ENCODE data around the gene TFB1M. TPM values are rescaled to one million over a fixed set of nuclear protein-coding genes. Genes with fewer than 3 reads are reported as not detected.

The TFB1M gene
- total and polyA plus RNA-seq, 2 donors (not counting 3 experiments of a cell fraction or from before 2014, with no cell fraction given) = 12.9 to 35.5 TPM

DNA sequence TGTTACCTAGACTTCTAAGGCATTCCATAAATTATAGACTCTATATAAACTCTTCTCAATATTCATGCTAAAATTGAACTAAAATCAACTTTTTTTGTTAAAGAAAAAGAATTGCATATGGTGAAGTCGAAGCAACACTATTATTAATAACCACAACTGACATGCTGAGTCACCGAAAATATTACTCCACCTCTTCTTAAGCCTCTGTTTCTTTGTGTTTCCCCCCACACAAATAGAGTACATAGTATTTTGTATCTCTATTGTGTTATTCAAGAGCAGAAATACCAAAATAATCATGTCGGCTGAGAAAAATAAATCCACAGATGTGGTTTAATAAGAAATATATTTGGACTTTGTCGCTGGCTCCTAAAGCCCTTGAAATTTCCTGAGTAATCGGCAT, 23.8 kb downstream of the TFB1M start:
- peaks cover 2 to 5% of the 10 kb centered on the region in 2 experiments for H3K36me3 ChIP-seq (ENCODE audit: control insufficient read depth in 2 of 2, extremely low read depth in 1 of 2, insufficient read depth in 2 of 2, low read length in 2 of 2)
- FAIRE-seq = no peak
- no TSS peak for BruUV-seq (replicated peaks)

DNA sequence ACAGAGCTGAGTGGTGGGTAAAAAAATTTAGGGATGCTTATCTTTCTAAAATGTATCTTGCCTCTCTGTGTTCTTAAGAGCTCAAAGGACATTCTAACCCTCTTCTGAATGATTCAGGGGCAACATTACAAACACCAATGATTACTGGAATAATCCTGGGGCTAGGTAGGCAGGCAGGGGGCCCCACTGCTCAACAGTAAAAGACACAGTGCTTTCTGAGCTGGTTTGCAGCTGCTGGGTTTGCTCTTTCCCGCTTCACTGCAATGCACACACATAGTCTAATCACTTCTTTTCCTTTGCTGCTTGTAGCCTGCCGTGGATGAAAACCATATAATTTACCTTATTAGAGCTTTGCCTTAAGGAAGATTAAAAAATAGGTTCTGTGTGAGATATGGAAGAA, 26.5 kb downstream of the TFB1M start:
- Histone ChIP-seq H3K9me1 (replicated peaks; ENCODE audit: control insufficient read depth, extremely low read depth, insufficient read depth, low read length) (no peaks in the 10 kb centered on the region), H3K4me1 (ENCODE audit: control insufficient read depth, extremely low read depth, insufficient read depth, low read length) (peaks cover 5% of the 10 kb centered on the region), H3K9ac (replicated peaks; ENCODE audit: extremely low read depth, insufficient read depth, low read length) (no peak overlapping the region), H3K36me3 (ENCODE audit: control insufficient read depth in 2 of 2, extremely low read depth in 1 of 2, insufficient read depth in 2 of 2, low read length in 2 of 2) (peaks cover 5 to 10% of the 10 kb centered on the region in 2 experiments), H2AFZ (ENCODE audit: low read depth, low read length) (no peak overlapping the region), H4K20me1 (replicated peaks; ENCODE audit: control insufficient read depth, extremely low read depth, insufficient read depth, low read length) (no peaks in the 10 kb centered on the region), H3K27me3 (ENCODE audit: control insufficient read depth in 2 of 2, insufficient read depth in 2 of 2, low read length in 2 of 2) (no peaks in the 10 kb centered on the region), H3K4me3 (replicated peaks in 1 of 3; ENCODE audit: insufficient read depth in 1 of 3, low read depth in 1 of 3, low read length in 3 of 3) (no peak overlapping the region), H3K4me2 (ENCODE audit: insufficient read depth, low read length) (no peak overlapping the region), H3K79me2 (ENCODE audit: control insufficient read depth, insufficient read depth, low read length) (peaks cover 10% of the 10 kb centered on the region), H3K9me3 (replicated peaks; ENCODE audit: control insufficient read depth, insufficient read depth, low read length) (no peaks in the 10 kb centered on the region), H3K27ac (ENCODE audit: insufficient read depth, low read depth, low read length) (no peak overlapping the region)
- intact Hi-C loops (cut with micrococcal nuclease) (no loop called here), dilution Hi-C loops (cut with MboI; ENCODE audit: extremely low pct_ligation_motif_present, low sequenced_read_pairs) (no loop called here)
- ChIA-PET POLR2A (no interaction called here), CTCF (interaction anchor here (1.0 to 2.0 kb wide), 4 partner anchors 11 to 24 kb away, joined by 3 to 8 read pairs (median 4); no protein-coding TSS in a partner anchor)
- DNase-seq (ENCODE audit: low read depth, low spot score) = no peak
- no peak for TF ChIP-seq MYC (IDR thresholded peaks at IDR 0.05; ENCODE audit: low read depth, low read length)
- TF ChIP-seq POLR2A (IDR thresholded peaks at IDR 0.05; ENCODE audit: low read depth, low read length) = no peak
- no peak for TF ChIP-seq EZH2 (IDR thresholded peaks at IDR 0.05; ENCODE audit: borderline replicate concordance, low read depth, low read length, severe bottlenecking)
- no peak for TF ChIP-seq POLR2AphosphoS5 (IDR thresholded peaks at IDR 0.05; ENCODE audit: insufficient read depth, low read depth, low read length)
- TF ChIP-seq, protein P1, sequence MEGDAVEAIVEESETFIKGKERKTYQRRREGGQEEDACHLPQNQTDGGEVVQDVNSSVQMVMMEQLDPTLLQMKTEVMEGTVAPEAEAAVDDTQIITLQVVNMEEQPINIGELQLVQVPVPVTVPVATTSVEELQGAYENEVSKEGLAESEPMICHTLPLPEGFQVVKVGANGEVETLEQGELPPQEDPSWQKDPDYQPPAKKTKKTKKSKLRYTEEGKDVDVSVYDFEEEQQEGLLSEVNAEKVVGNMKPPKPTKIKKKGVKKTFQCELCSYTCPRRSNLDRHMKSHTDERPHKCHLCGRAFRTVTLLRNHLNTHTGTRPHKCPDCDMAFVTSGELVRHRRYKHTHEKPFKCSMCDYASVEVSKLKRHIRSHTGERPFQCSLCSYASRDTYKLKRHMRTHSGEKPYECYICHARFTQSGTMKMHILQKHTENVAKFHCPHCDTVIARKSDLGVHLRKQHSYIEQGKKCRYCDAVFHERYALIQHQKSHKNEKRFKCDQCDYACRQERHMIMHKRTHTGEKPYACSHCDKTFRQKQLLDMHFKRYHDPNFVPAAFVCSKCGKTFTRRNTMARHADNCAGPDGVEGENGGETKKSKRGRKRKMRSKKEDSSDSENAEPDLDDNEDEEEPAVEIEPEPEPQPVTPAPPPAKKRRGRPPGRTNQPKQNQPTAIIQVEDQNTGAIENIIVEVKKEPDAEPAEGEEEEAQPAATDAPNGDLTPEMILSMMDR (IDR thresholded peaks at IDR 0.05; ENCODE audit: extremely low read depth in 1 of 2, insufficient read depth in 1 of 2, low read depth in 1 of 2, low read length in 2 of 2) = no peak
- TF ChIP-seq, protein P2, sequence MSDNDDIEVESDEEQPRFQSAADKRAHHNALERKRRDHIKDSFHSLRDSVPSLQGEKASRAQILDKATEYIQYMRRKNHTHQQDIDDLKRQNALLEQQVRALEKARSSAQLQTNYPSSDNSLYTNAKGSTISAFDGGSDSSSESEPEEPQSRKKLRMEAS (IDR thresholded peaks at IDR 0.05; ENCODE audit: insufficient read depth, insufficient read length) = no peak
- TF ChIP-seq FOS (IDR thresholded peaks at IDR 0.05; ENCODE audit: borderline replicate concordance, insufficient read depth, low read length) = no peak
- TF ChIP-seq JUN (IDR thresholded peaks at IDR 0.05; ENCODE audit: borderline replicate concordance, insufficient read depth, insufficient read length, low read depth) = no peak
- TF ChIP-seq GATA2 (IDR thresholded peaks at IDR 0.05; ENCODE audit: insufficient read depth, insufficient read length, low read depth, low read length) = no peak
- no TSS peak for BruUV-seq (replicated peaks)
- no peak for FAIRE-seq

More for the DNA sequence above, 23.8 kb downstream of the TFB1M start:
- Histone ChIP-seq H3K4me1 (ENCODE audit: control insufficient read depth, extremely low read depth, insufficient read depth, low read length) (peaks cover 5% of the 10 kb centered on the region), H3K9ac (replicated peaks; ENCODE audit: extremely low read depth, insufficient read depth, low read length) (no peak overlapping the region), H3K79me2 (ENCODE audit: control insufficient read depth, insufficient read depth, low read length) (peaks cover 9% of the 10 kb centered on the region), H2AFZ (ENCODE audit: low read depth, low read length) (no peak overlapping the region), H3K27ac (ENCODE audit: insufficient read depth, low read depth, low read length) (no peak overlapping the region), H3K4me2 (ENCODE audit: insufficient read depth, low read length) (no peak overlapping the region), H3K9me3 (replicated peaks; ENCODE audit: control insufficient read depth, insufficient read depth, low read length) (no peaks in the 10 kb centered on the region), H3K9me1 (replicated peaks; ENCODE audit: control insufficient read depth, extremely low read depth, insufficient read depth, low read length) (no peaks in the 10 kb centered on the region), H4K20me1 (replicated peaks; ENCODE audit: control insufficient read depth, extremely low read depth, insufficient read depth, low read length) (no peaks in the 10 kb centered on the region), H3K4me3 (replicated peaks in 1 of 3; ENCODE audit: insufficient read depth in 1 of 3, low read depth in 1 of 3, low read length in 3 of 3) (no peak overlapping the region), H3K27me3 (ENCODE audit: control insufficient read depth in 2 of 2, insufficient read depth in 2 of 2, low read length in 2 of 2) (no peaks in the 10 kb centered on the region)
- DNase-seq (ENCODE audit: low read depth, low spot score) = no peak
- ChIA-PET POLR2A (no interaction called here), CTCF (interaction anchor here (1.1 kb wide), 1 partner anchor 9 kb away, joined by 4 read pairs; no protein-coding TSS in a partner anchor)
- intact Hi-C loops (cut with micrococcal nuclease) (no loop called here), dilution Hi-C loops (cut with MboI; ENCODE audit: extremely low pct_ligation_motif_present, low sequenced_read_pairs) (no loop called here)
- TF ChIP-seq EZH2 (IDR thresholded peaks at IDR 0.05; ENCODE audit: borderline replicate concordance, low read depth, low read length, severe bottlenecking) = no peak

All from endothelial cell of umbilical vein (primary cell).